Stimulated activated memory B cell treated with anti-CD40 and anti-IgM and Interleukin-4, amounts not matched to agents 10 μg/mL and 1 μg/mL and 100 μg/mL, for 72 hours (primary cell): ENCODE results near the gene SLC35F2.
"Not testable (repeated sequence)": the region's sequence is repeated elsewhere in the genome, so short reads cannot be mapped to it uniquely, and the experiment has no call there.

Experiments
- ATAC-seq: fragments of 150-1000 bp; cut with Tn5 transposase; 2 replicates; pipeline ENCODE4 v1.10.0; 2021
- H3K27ac Mint-ChIP-seq: one replicate; pipeline ENCODE4 v1.8.0; 2022; ENCODE audit warnings: mild to moderate bottlenecking, mixed read lengths
- H3K27me3 Mint-ChIP-seq: one replicate; pipeline ENCODE4 v1.8.0; 2022; ENCODE audit warnings: mixed read lengths
- H3K36me3 Mint-ChIP-seq: one replicate; pipeline ENCODE4 v1.8.0; 2022; ENCODE audit warnings: mixed read lengths
- H3K4me1 Mint-ChIP-seq: one replicate; pipeline ENCODE4 v1.8.0; 2022; ENCODE audit warnings: mixed read lengths
- H3K4me3 Mint-ChIP-seq: one replicate; pipeline ENCODE4 v1.8.0; 2022; ENCODE audit warnings: mild to moderate bottlenecking, moderate library complexity, mixed read lengths
- H3K9me3 Mint-ChIP-seq: one replicate; pipeline ENCODE4 v1.8.0; 2022; ENCODE audit warnings: mixed read lengths

SLC35F2 gene

GRCh38 chr11:107780136-107780535 is 78.5 kb downstream of the SLC35F2 start:
- no peak for ATAC-seq
- Mint-ChIP-seq H3K4me1 (peaks cover 10% of the 10 kb centered on the region), H3K9me3 (no peaks in the 10 kb centered on the region), H3K36me3 (no peaks in the 10 kb centered on the region), H3K27ac (no peak overlapping the region), H3K27me3 (no peaks in the 10 kb centered on the region), H3K4me3 (no peak overlapping the region)

DNA sequence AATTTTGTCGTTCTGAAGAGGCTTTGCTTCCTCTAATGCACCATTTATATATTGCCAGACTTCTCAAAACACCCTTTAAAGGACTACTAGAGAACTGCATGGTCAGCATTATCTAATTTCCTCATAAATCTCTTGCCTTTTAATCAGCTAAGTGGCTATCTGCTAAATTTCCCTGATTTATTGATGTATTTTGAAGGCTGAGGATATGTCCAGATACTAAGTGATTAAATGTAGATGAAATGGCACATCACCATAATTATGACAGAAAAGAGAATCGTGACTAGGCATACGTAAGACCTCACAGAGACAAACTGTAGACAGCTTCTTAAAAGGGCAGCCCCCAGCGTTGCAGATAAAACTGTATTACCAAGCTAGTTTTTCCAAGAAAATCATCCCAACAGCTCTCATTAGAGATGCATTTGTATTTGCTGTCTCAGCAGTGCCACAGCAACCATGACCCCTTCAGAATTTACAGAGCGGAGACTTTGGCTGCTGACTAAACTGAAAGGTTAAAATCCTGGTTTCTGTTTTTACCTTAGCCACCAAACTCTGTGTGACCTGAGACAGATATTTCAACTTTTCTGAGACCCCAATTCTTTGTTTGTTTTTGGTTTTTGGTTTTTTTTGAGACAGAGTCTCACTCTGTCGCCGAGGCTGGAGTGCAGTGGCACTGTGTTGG is 79.6 kb downstream of the SLC35F2 start:
- H3K27me3 Mint-ChIP-seq = no peaks in the 10 kb centered on the region
- no peaks in the 10 kb centered on the region for H3K36me3 Mint-ChIP-seq
- no peak overlapping the region for H3K4me3 Mint-ChIP-seq
- no peak for ATAC-seq
- no peak overlapping the region for H3K27ac Mint-ChIP-seq
- H3K4me1 Mint-ChIP-seq = peaks cover 9% of the 10 kb centered on the region
- H3K9me3 Mint-ChIP-seq = no peaks in the 10 kb centered on the region

DNA sequence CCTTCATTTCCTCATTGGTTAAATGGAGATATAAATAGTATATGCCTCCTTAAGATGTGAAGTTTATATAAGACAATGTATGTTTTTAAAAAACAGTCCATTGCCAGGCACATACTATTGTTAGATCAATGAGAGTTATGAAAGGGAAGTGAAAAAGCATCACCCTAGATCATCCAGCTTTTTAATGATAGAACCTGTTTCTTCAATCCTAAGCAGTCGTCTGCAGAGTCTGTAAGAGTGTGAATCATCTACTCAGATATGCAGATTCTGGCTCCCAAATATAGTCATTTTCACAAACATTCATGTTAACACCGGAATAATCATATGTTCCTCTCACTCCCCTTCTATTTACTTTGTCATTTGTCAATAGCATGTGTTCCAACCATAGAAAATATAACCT is 81.5 kb downstream of the SLC35F2 start:
- no peak overlapping the region for H3K27ac Mint-ChIP-seq
- H3K36me3 Mint-ChIP-seq = no peaks in the 10 kb centered on the region
- peaks cover 9% of the 10 kb centered on the region for H3K4me1 Mint-ChIP-seq
- no peak overlapping the region for H3K4me3 Mint-ChIP-seq
- ATAC-seq = peak; percentile 57
- H3K9me3 Mint-ChIP-seq = no peaks in the 10 kb centered on the region
- H3K27me3 Mint-ChIP-seq = no peaks in the 10 kb centered on the region

- H3K36me3 Mint-ChIP-seq = no peaks in the 10 kb centered on the region
Measured at GRCh38 chr11:107776062-107776461, 82.5 kb downstream of the SLC35F2 start.

GRCh38 chr11:107770551-107770951 is 88.0 kb downstream of the SLC35F2 start:
- H3K4me3 Mint-ChIP-seq = no peak overlapping the region
- H3K36me3 Mint-ChIP-seq = no peaks in the 10 kb centered on the region
- H3K4me1 Mint-ChIP-seq = no peaks in the 10 kb centered on the region
- H3K27ac Mint-ChIP-seq = no peak overlapping the region
- no peaks in the 10 kb centered on the region for H3K9me3 Mint-ChIP-seq
- H3K27me3 Mint-ChIP-seq = no peaks in the 10 kb centered on the region
- ATAC-seq = no peak

More at GRCh38 chr11:107776062-107776461, 82.5 kb downstream of the SLC35F2 start:
- no peak overlapping the region for H3K27ac Mint-ChIP-seq
- no peak for ATAC-seq
- H3K9me3 Mint-ChIP-seq = no peaks in the 10 kb centered on the region
- peaks cover 9% of the 10 kb centered on the region for H3K4me1 Mint-ChIP-seq
- H3K4me3 Mint-ChIP-seq = no peak overlapping the region
- H3K27me3 Mint-ChIP-seq = no peaks in the 10 kb centered on the region

DNA sequence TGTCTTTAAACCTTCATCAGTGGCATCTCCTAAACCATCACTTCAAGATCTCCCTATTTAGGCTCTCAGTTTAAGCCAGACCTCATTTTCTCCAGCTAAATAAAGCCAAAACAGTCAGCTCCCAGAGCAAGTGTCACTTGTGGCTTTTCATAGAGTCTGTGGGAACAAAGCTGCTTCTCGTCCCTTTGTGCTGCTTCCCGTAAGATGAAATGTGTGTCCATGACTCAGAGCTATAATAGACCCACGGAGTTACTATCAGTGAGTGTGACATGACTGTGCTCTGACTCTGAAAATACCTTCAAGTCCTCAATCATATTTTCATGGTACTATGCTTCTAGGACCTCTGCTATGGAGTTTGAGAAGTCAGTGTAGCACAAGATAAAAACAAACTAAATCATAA is 89.4 kb downstream of the SLC35F2 start:
- Mint-ChIP-seq H3K27me3 (no peaks in the 10 kb centered on the region), H3K4me1 (no peaks in the 10 kb centered on the region), H3K9me3 (no peaks in the 10 kb centered on the region), H3K36me3 (no peaks in the 10 kb centered on the region), H3K27ac (no peak overlapping the region), H3K4me3 (no peak overlapping the region)
- no peak for ATAC-seq

DNA sequence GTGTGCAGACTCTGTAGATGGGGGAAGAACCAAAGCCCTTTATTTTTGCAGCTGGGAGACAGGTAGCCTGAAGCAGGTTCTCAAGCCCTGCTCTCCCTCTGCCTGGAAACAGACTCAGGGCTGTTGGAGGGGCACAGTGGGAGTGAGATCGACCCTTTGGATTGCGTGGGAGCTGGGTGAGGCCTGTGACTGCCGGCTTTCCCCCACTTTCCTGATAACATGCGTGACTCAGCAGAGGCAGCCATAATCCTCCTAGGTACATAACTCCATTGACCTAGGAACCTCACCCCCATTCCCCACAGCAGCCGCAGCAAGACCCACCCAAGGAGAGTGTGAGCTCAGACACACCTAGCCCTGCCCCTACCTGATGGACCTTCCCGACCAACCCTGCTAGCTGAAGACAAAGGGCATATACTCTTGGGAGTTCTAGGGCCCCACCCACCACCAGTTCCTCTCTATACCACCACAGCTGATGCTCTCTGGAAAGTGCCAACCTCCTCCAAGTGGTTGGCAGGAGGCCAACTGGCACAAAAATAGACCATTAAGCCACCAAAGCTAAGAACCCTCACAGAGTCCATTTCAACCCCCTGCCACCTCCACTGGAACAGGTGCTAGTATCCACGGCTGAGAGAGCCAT is 99.8 kb downstream of the SLC35F2 start:
- H3K27me3 Mint-ChIP-seq = peaks cover 84% of the 10 kb centered on the region
- H3K27ac Mint-ChIP-seq, ATAC-seq, H3K36me3 Mint-ChIP-seq, H3K4me3 Mint-ChIP-seq, H3K9me3 Mint-ChIP-seq, H3K4me1 Mint-ChIP-seq: not testable (repeated sequence)

GRCh38 chr11:107757661-107758060 is 100.9 kb downstream of the SLC35F2 start:
- Mint-ChIP-seq H3K4me3 (no peak overlapping the region), H3K9me3 (no peaks in the 10 kb centered on the region), H3K36me3 (no peaks in the 10 kb centered on the region), H3K27ac (no peak overlapping the region), H3K27me3 (peaks cover 76% of the 10 kb centered on the region), H3K4me1 (no peaks in the 10 kb centered on the region)
- ATAC-seq = no peak

DNA sequence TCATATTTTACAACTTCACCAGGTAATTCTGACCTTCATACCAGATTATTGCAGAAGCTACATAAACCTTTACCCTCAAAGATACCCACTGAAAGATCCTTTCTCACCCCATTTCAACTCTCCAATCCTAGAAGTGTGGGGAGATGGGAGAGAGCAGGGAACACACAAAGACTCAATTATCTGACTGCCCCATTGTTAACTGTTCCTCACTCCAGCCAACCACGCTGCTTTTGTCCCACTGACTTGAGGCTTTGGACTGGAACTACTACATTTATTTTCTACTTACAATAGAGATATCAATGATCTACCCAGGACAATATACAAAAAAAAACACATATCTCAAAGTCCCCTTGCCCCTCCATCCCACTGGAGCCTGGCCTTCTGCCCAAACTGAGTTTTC is 102.0 kb downstream of the SLC35F2 start:
- Mint-ChIP-seq H3K27ac (no peak overlapping the region), H3K27me3 (peaks cover 71% of the 10 kb centered on the region), H3K4me1 (no peaks in the 10 kb centered on the region), H3K36me3 (no peaks in the 10 kb centered on the region), H3K4me3 (no peak overlapping the region), H3K9me3 (no peaks in the 10 kb centered on the region)
- ATAC-seq = no peak

GRCh38 chr11:107752949-107753822 is 105.4 kb downstream of the SLC35F2 start:
- H3K4me3 Mint-ChIP-seq = no peak overlapping the region
- peaks cover 57% of the 10 kb centered on the region for H3K27me3 Mint-ChIP-seq
- H3K4me1 Mint-ChIP-seq = no peaks in the 10 kb centered on the region
- no peak overlapping the region for H3K27ac Mint-ChIP-seq
- H3K9me3 Mint-ChIP-seq = no peaks in the 10 kb centered on the region
- no peaks in the 10 kb centered on the region for H3K36me3 Mint-ChIP-seq
- no peak for ATAC-seq

DNA sequence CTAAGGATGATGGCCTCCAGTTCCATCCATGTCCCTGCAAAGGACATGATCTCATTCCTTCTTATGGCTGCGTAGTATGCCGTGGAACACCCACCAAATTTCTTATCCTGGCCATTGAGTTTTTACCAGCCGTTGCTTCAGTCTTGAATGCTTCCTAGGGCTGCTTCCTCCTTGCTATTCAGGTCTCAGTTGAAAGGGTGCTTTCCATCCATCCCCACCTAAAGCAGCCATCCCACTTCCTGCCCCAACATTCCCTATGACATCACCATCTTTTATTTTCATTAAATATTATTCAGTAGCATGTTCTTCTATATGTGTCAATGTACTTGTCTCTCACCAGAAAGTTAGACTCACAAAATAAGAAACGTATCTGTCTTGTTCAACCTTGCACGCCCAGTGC is 106.1 kb downstream of the SLC35F2 start:
- Mint-ChIP-seq H3K4me1 (no peaks in the 10 kb centered on the region), H3K36me3 (no peaks in the 10 kb centered on the region)

DNA sequence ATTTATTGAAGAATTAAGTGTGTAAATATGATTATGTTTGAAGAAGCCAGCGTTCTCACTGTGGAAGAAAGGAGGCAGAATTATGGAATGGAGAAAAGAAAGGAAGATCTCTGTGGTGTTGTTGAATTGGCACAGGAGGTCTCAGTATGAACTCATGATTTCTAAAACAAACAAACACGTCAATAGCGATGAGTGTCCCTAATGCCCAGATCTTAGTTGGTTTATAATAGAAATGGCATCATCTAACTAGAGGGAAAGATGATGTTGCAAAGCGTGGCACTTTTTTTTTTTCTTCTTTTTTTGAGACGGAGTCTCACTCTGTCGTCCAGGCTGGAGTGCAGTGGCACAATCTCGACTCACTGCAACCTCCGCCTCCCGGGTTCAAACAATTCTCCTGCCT is 107.5 kb downstream of the SLC35F2 start:
- no peak for ATAC-seq
- Mint-ChIP-seq H3K4me3 (no peak overlapping the region), H3K4me1 (no peaks in the 10 kb centered on the region), H3K36me3 (no peaks in the 10 kb centered on the region), H3K9me3 (no peaks in the 10 kb centered on the region), H3K27ac (no peak overlapping the region), H3K27me3 (peaks cover 36% of the 10 kb centered on the region)

More for the DNA sequence above, 106.1 kb downstream of the SLC35F2 start:
- ATAC-seq = no peak
- no peak overlapping the region for H3K4me3 Mint-ChIP-seq
- no peaks in the 10 kb centered on the region for H3K9me3 Mint-ChIP-seq
- peaks cover 50% of the 10 kb centered on the region for H3K27me3 Mint-ChIP-seq
- no peak overlapping the region for H3K27ac Mint-ChIP-seq

GRCh38 chr11:107750313-107750712 is 108.3 kb downstream of the SLC35F2 start:
- Mint-ChIP-seq H3K4me1 (no peaks in the 10 kb centered on the region), H3K27ac (no peak overlapping the region), H3K27me3 (peaks cover 35% of the 10 kb centered on the region), H3K36me3 (no peaks in the 10 kb centered on the region), H3K4me3 (no peak overlapping the region), H3K9me3 (no peaks in the 10 kb centered on the region)
- ATAC-seq = no peak

- ATAC-seq = no peak
- Mint-ChIP-seq H3K36me3 (no peaks in the 10 kb centered on the region), H3K9me3 (no peaks in the 10 kb centered on the region), H3K27ac (no peak overlapping the region), H3K4me3 (no peak overlapping the region), H3K4me1 (no peaks in the 10 kb centered on the region), H3K27me3 (peaks cover 40% of the 10 kb centered on the region)
Measured at GRCh38 chr11:107747622-107748021, 111.0 kb downstream of the SLC35F2 start.

DNA sequence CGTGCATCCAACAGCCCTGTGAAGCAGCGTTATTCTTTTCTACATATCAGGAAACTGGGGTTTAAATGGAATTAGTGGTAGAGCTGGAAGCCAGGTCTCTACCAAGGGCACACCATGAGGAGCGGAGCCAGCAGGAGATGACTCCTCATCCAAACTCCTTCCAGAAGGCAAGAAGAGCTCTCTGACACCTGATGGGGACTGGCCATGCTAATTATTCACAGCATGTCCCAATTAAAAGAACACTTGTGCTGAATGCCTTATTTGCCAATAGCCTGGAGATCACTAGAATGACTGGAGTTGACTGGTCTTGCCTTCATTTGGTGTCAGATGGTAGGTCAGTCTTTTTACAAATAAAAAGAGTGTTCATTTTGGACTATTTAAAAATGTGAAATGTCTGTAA is 113.9 kb downstream of the SLC35F2 start:
- H3K4me3 Mint-ChIP-seq = no peak overlapping the region
- peaks cover 48% of the 10 kb centered on the region for H3K27me3 Mint-ChIP-seq
- no peaks in the 10 kb centered on the region for H3K36me3 Mint-ChIP-seq
- no peak for ATAC-seq
- no peak overlapping the region for H3K27ac Mint-ChIP-seq
- no peaks in the 10 kb centered on the region for H3K9me3 Mint-ChIP-seq
- H3K4me1 Mint-ChIP-seq = no peaks in the 10 kb centered on the region
